Hematopoietic multipotent progenitor cell treated with erythropoietin and hydrocortisone succinate and interleukin-3 and kit ligand, for 4 days (in vitro differentiated cells): Measurements from ENCODE around the gene KCNT1.

ENCODE experiments used
- DNase-seq: peaks from one replicate; pipeline ENCODE4 v3.0.0-alpha.2; 2015

The KCNT1 gene

GRCh38 chr9:135728436-135729110, 26.6 kb downstream of the KCNT1 start:
- no peak for DNase-seq

GRCh38 chr9:135729480-135729879, 27.5 kb downstream of the KCNT1 start:
- no peak for DNase-seq

GRCh38 chr9:135731454-135731853, 29.5 kb downstream of the KCNT1 start:
- DNase-seq, result no peak

GRCh38 chr9:135732569-135733257, 30.7 kb downstream of the KCNT1 start:
- peak; percentile 17 for DNase-seq

GRCh38 chr9:135734616-135735144, 32.7 kb downstream of the KCNT1 start:
- no peak for DNase-seq

GRCh38 chr9:135736272-135736978, 34.4 kb downstream of the KCNT1 start:
- no peak for DNase-seq

- DNase-seq, result no peak
These were observed 35.2 kb downstream of the KCNT1 start for GRCh38 chr9:135736979-135737839.

- DNase-seq, result no peak
These were observed 36.0 kb downstream of the KCNT1 start for GRCh38 chr9:135737840-135738521.

- no peak for DNase-seq
These were observed 37.6 kb downstream of the KCNT1 start for GRCh38 chr9:135739271-135740220.

GRCh38 chr9:135741276-135742219, 39.6 kb downstream of the KCNT1 start:
- no peak for DNase-seq

GRCh38 chr9:135743021-135743420, 41.0 kb downstream of the KCNT1 start:
- no peak for DNase-seq

GRCh38 chr9:135743546-135744332, 41.8 kb downstream of the KCNT1 start:
- DNase-seq, result no peak

- no peak for DNase-seq
These were observed 42.5 kb downstream of the KCNT1 start for GRCh38 chr9:135744333-135745070.

- DNase-seq, result no peak
These were observed 43.2 kb downstream of the KCNT1 start for GRCh38 chr9:135745189-135745588.

- DNase-seq, result no peak
These were observed 43.8 kb downstream of the KCNT1 start for GRCh38 chr9:135745686-135746324.

GRCh38 chr9:135746565-135746964, 44.6 kb downstream of the KCNT1 start:
- no peak for DNase-seq

- DNase-seq, result no peak
These were observed 45.3 kb downstream of the KCNT1 start for GRCh38 chr9:135747311-135747710.

- no peak for DNase-seq
These were observed 46.7 kb downstream of the KCNT1 start for GRCh38 chr9:135748676-135749075.
